ENCODE measurements around the gene MSH2.
"Not testable (repeated sequence)": the region's sequence is repeated elsewhere in the genome, so short reads cannot be mapped to it uniquely, and the experiment has no call there.

Gene MSH2

GRCh38 chr2:47407976-47408375, 5.0 kb downstream of the MSH2 start:
- not testable (repeated sequence) for DNase-seq (ENCODE audit: low read depth in 2 of 2)

GRCh38 chr2:47414682-47415458, 11.9 kb downstream of the MSH2 start:
- DNase-seq (ENCODE audit: low read depth in 2 of 2) = no peak

- no peak for DNase-seq (ENCODE audit: low read depth in 2 of 2)
Observed at GRCh38 chr2:47420214-47420613, 17.3 kb downstream of the MSH2 start.

- not testable (repeated sequence) for DNase-seq (ENCODE audit: low read depth in 2 of 2)
Observed at GRCh38 chr2:47420683-47421082, 17.7 kb downstream of the MSH2 start.

- no peak for DNase-seq (ENCODE audit: low read depth in 2 of 2)
Observed at GRCh38 chr2:47422016-47422415, 19.1 kb downstream of the MSH2 start.

- DNase-seq (ENCODE audit: low read depth in 2 of 2) = no peak
Observed at GRCh38 chr2:47422560-47422959, 19.6 kb downstream of the MSH2 start.

DNA sequence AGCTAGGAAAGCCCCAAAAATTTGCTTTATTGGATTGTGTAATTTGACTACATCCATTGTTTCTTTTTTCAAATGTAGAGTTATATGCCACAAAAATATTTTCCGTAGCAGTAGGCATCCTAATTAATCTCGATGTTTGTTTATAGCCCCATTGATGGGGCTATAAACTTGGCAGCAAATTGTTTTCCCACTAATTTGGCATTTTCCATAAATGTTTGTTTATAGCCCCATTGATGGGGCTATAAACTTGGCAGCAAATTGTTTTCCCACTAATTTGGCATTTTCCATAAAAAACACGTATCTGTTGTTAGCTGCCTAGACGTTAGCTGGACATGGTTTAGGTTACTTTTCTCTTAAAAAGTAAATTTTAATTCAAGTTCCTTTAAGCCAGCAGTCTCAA, 23.8 kb downstream of the MSH2 start:
- DNase-seq (ENCODE audit: low read depth in 2 of 2) = no peak

GRCh38 chr2:47429795-47430194, 26.8 kb downstream of the MSH2 start:
- no peak for DNase-seq (ENCODE audit: low read depth in 2 of 2)

GRCh38 chr2:47433006-47433405, 30.1 kb downstream of the MSH2 start:
- not testable (repeated sequence) for DNase-seq (ENCODE audit: low read depth in 2 of 2)

DNA sequence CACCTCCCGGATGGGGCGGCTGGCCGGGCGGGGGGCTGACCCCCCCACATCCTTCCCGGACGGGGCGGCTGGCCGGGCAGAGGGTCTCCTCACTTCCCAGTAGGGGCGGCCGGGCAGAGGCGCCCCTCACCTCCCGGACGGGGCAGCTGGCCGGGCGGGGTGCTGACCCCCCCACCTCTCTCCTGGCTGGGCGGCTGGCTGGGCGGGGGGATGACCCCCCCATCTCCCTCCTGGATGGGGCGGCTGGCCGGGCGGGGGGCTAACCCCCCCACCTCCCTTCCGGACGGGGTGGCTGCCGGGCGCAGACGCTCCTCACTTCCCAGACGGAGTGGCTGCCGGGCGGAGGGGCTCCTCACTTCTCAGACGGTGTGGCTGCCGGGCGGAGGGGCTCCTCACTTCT, 30.5 kb downstream of the MSH2 start:
- DNase-seq (ENCODE audit: low read depth in 2 of 2) = not testable (repeated sequence)

- DNase-seq (ENCODE audit: low read depth in 2 of 2) = no peak
Observed at GRCh38 chr2:47437287-47437686, 34.3 kb downstream of the MSH2 start.

DNA sequence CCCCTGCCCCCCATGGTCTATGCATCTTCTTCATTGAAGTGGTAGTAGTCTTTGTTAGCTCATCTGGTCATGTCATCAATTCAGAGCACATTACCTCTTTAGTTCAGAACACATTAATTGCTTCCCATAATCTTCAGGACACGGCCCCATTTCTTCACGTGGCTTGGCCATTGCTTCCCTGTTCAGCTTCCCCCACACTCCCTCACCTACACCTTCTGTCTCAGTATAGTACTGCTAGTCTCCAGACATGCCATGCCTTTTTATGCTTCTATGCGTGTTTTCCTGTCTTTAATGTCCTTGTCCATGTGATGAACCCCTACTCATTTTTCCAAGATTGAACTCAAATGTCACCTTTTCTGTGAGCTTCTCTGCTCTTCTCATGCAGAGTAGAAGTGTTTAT, 35.1 kb downstream of the MSH2 start:
- DNase-seq (ENCODE audit: low read depth in 2 of 2) = no peak

DNA sequence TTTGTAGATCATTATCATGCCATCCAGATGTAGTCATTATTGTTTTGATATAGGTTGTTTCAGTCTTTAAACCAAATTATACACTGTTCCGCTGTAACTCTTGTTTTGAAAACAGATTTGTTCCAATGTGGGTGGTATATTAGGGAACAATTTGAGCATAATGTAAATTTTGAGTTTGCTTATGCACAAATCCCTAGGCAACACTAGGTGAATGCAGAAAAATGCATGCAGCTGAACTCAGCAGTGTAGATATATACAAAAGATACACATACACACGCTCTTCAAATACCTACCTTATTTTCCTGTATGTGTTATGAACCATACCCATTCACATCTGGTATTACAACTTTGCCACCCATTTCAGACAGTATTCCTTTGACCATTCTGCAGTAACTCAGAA, 35.8 kb downstream of the MSH2 start:
- no peak for DNase-seq (ENCODE audit: low read depth in 2 of 2)

DNA sequence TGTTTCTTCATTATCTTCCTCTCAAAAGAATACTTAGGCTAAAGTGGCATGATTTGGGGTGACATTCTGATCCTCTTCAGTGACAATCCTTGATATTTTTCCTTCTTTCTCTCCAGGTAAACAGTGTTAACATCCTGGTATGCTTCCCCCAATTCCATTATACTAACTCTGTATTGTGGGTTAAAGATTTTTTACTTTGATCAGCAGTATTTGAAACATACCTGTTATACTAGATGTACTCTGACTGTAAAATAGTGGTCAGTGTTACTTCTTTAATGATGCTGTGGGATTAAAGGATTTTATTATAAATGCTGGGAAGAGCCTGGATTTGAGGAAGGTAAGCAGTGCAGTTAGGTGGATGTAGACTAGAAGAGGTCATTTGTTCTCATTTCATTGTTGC, 48.8 kb downstream of the MSH2 start:
- DNase-seq (ENCODE audit: low read depth in 2 of 2) = no peak

DNA sequence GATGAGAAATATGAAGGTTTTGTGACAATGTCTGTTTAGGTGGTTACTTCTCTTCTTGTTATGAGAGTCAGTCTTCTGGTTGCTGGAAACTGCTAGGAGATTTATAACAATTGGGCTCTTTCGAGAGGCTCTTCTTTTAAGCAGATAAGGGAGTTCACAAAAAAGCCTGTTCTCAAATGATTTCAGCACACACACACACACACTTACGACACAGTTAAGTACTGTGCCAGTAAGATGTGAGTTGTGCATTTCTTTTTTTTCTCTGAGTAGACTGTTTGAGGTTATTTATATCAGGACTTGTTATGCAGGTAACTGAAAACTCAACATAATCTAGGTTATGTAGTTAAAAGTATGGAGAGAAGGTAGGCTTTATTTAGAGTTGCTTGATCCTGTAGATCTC, 49.8 kb downstream of the MSH2 start:
- DNase-seq (ENCODE audit: low read depth in 2 of 2) = no peak

GRCh38 chr2:47454818-47455217, 51.9 kb downstream of the MSH2 start:
- not testable (repeated sequence) for DNase-seq (ENCODE audit: low read depth in 2 of 2)

DNA sequence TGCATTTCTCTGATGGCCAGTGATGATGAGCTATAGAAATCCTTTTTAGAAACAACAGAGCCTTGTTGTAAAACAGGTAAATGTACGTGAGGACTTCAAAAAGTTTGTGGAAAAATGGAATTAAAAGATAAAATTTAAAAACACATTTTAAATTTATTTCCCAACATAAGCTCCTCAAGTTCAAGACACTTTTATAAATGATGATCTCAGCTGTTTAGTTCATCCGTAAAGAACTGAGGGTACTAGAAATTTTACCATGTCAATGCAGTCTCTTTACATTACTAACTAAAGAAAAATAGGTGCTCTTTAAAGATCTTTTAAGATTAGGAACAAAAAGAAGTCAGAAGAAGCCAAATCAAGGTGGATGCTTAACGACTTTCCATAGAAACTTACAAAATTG, 52.5 kb downstream of the MSH2 start:
- DNase-seq (ENCODE audit: low read depth in 2 of 2) = no peak

DNA sequence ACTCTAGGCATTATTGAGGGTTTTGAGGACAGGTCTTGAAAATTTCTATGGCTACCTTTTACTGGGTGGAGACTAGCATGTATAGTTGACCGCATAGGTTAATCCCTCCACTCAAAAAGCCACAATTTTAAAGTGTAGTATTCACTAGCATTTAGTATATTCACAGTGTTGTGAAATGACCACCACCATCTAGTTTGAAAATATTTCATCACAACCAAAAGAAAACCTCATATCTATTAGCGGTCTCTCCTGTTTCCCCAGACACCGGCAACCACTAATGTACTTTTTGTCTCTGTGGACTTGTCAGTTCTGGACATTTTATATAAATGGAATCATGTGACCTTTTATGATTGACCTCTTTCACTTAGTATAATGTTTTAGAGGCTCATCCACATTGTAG, 53.9 kb downstream of the MSH2 start:
- DNase-seq (ENCODE audit: low read depth in 2 of 2) = no peak

GRCh38 chr2:47457268-47457667, 54.3 kb downstream of the MSH2 start:
- DNase-seq (ENCODE audit: low read depth in 2 of 2) = no peak

DNA sequence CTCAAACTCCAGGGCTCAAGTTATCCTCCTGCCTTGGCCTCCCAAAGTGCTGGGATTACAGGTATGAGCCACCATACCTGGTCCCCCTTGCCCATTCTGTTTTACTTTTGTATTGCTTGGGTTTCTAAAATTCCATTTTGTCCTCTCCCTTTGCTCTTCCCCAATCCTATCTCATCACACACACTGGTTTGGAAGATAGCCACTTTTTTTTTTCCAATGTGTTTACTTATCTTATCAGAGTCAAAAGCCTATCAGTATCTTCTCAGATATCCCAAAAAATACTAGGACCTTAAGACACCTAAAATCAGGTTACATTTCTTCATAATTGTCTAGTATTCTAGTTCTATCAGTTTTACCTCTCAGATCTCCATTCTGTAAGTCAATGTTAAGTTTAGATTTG, 56.1 kb downstream of the MSH2 start:
- DNase-seq (ENCODE audit: low read depth in 2 of 2) = no peak

GRCh38 chr2:47460766-47461165, 57.8 kb downstream of the MSH2 start:
- no peak for DNase-seq (ENCODE audit: low read depth in 2 of 2)

GRCh38 chr2:47471429-47472116, 68.6 kb downstream of the MSH2 start:
- no peak for DNase-seq (ENCODE audit: low read depth in 2 of 2)

GRCh38 chr2:47479863-47480262, 76.9 kb downstream of the MSH2 start:
- no peak for DNase-seq (ENCODE audit: low read depth in 2 of 2)
